T-helper 1 cell (primary cell): ENCODE measurements around the gene SAMM50.
A peak's percentile ranks its signal among the peaks of the same experiment; 100 is the strongest.

Source experiments
- DNase-seq, 5 donors: peaks; one replicate each; pipeline ENCODE4 v3.0.0-alpha.2; 2012 to 2020

SAMM50 gene

DNA sequence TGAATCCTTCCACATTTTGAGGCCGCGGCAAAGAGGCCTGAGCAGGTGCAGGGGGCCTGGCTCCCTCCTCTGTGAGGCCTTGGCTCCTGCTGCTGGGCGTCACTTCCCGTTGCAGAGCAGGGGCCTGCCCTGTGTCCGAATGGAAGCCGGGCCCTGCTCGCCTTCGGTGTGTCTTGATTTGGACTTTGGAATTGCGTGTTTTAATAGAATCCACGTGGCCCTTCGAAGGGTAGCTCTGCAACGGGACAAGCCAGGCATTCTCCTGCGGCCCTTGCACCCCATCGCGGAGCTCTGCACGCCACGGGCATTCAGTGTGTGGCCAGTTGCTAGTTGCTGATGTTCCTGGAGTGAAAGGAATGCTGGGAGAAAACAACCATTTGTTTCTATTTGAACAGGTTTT lies 25.8 kb downstream of the SAMM50 start:
- DNase-seq = no peak

DNA sequence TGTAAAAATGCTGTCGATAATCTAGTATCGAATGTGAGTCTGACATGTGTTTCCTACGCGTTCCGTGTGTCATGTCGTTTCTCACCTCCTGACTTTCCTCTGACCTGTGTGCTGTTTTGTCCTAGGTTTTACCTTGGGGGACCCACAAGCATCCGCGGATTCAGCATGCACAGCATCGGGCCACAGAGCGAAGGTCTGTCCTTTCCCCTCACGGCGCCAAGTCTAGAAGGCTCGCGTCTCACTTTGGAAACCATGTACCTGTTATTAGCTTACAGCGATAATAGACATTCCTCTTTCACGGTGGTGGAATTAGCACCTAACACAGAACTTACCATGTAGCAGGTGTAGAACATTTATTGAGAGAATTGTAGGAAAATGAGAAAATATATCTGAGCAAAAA lies 28.6 kb downstream of the SAMM50 start:
- DNase-seq = no peak

- no peak for DNase-seq
Observed at GRCh38 chr22:43985532-43985931, 30.3 kb downstream of the SAMM50 start.

DNA sequence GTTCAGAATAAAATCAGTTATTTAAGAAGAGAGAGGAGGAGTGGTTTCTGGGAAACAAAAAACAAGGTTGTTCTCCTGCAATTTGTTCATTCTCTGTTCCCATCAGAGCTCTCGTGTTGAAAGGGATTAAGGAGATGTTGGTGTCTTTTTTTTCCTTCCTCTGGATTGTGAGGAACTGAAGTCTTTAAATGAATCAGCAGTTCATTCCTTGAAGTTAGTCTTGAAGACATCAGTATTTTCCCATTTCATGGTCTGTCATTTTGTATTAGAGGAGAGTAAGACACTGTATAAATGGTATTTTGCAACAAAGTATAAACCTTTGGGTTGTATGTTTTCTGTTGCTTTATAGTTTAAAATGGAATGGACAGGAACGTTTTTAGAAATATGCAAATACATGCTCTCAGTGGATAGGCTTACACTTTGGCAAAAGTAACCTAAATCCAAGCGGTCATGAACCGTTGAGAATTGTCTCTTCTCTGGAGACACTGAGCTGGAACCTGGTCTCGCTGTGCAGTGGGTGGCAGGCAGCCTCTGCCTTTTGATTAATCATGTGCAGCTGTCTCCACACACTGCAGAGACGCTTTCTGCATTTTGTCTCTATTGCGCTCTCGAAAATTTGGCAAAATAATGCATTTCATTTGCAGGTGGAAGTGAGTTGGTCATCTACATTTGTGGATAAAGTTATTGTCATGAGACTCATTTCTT lies 33.0 kb downstream of the SAMM50 start:
- no peak for DNase-seq

GRCh38 chr22:43988960-43989359 lies 33.7 kb downstream of the SAMM50 start:
- no peak for DNase-seq

- no peak for DNase-seq
Observed at GRCh38 chr22:43990044-43990443, 34.8 kb downstream of the SAMM50 start.

- DNase-seq = no peak
Observed at GRCh38 chr22:43991316-43992020, 36.2 kb downstream of the SAMM50 start.

- DNase-seq = no peak
Observed at GRCh38 chr22:43992331-43992821, 37.1 kb downstream of the SAMM50 start.

DNA sequence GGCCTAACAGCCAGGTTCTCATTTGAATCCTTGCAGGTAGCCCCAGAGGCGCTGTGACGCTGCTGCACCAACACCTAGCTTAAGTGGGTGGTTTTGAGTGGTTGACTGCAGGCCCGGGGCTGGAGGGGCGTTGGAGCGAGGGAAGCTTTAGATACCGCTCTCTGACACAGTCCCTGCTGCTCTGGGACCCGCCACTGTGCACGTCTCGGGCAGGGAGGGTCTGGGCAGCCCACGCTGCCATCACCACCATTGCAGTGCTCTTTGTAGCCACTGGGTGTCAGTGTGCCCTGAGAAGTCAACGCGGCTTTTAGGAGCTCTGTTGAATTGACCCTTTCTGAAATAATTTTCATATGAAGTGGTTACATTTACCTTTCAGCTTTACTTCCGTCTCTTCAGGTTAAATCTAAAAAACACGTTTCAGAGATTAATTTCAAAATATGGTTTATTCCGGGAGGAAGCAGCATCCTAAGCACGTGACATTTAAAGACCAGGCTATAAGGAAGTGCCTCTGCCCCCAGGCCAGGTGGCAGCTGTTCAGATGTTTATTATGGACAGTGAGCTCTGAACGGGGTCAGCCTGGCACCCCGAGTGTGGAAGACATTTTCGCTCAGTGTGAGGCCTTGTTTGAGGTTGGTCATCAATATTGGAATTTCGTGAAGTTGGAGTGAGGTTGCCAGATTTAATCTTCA lies 38.0 kb downstream of the SAMM50 start:
- peak in 4 of 5 donors; percentile 30 to 55 (median 42) for DNase-seq

- no peak for DNase-seq
Observed at GRCh38 chr22:43994006-43994405, 38.8 kb downstream of the SAMM50 start.

DNA sequence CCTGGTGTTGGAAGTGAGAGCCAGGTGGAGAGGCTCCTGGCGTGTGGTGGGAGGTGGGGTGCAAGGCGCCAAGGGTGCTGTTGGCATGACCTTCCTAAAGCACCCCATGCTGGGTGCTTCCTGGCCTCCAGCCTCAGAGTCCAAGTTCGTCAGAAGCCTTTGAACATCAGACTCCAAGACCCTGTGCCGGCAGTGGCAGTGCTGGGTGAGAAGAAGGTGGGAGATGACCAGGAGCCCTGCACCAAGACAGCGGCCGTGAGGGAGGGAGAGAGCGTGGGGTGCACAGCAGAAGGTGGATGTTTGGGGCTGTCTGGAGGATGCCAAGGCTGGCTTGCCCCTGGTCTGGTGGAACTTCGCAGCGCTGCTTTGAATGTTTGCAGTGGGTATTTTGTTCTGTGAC lies 39.2 kb downstream of the SAMM50 start:
- no peak for DNase-seq

- DNase-seq = no peak
Observed at GRCh38 chr22:43995057-43995685, 39.9 kb downstream of the SAMM50 start.

- no peak for DNase-seq
Observed at GRCh38 chr22:43995798-43996169, 40.5 kb downstream of the SAMM50 start.

- DNase-seq = peak in 4 of 5 donors; percentile 46 to 68 (median 54)
Observed at GRCh38 chr22:43996170-43996980, 41.1 kb downstream of the SAMM50 start.

DNA sequence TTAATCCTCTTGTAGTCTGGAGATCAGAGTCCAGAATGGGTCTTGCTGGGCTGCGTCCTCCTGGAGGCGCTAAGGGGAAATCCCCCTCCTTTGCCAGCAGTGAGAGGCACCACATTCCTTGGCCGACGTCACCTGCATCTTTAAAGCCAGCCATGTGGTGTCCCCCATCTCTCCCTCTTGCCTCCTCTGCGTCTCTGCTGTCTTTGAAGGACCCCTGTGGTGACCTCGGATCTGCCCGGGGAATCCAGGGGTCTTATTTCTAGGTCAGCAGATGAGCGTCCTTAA lies 41.7 kb downstream of the SAMM50 start:
- DNase-seq = no peak

- no peak for DNase-seq
Observed at GRCh38 chr22:43998679-43999264, 43.5 kb downstream of the SAMM50 start.

DNA sequence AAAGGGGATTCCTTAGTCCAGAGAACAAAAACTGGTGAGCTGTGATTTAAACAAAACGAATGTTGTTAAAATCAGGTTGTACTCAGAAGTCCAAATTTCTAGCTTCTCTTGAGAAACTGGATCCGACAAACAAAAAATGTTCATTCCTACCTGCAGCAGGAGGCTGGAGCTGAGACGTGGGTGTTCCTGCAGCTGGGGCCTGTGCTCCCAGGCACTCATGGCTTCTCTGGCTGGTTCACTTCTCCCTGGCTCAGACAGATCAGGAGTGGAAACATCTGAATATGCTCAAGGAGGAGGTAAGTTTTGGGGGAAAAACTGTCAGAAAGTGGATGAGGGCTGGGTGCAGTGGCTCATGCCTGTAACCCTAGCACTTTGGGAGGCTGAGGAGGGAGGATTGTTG lies 44.1 kb downstream of the SAMM50 start:
- no peak for DNase-seq

DNA sequence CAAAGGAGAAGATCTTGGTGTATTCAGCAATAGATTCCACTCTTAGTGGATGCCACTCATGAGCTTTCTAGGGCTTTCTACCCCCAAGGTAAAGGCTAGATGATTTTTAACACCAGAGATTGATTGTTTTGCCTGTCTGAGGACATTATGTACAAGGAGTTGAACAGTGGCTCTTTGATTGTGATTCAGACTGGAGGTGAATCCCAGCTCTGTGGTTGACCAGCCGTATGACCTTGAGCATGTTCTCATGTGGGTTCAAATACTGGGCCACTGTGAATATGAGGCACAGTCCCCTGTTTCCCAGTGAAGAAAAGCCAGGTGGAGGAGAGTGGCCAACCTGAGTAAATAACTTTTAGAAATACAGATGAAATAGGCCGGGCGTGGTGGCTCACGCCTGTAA lies 44.9 kb downstream of the SAMM50 start:
- DNase-seq = no peak

DNA sequence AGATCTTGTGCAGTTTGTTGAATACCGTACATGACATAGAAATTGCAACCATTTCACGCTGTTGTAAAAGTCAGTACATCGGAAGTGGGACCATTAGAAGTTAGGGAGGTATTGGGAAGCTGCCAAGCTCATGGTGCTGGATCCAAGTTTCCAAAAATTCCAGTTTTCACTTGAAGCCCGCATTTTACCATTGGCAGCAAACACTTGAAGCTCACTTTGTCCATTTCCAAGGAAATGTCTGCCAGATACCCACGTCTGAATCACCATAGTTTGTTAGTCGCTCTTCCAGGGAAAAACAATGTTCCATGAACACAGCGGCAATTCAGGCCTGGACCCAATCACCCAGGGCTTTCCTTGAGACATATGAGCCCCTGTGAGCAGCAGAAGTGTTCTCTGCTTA lies 46.3 kb downstream of the SAMM50 start:
- no peak for DNase-seq

- no peak for DNase-seq
Observed at GRCh38 chr22:44002324-44002723, 47.1 kb downstream of the SAMM50 start.

DNA sequence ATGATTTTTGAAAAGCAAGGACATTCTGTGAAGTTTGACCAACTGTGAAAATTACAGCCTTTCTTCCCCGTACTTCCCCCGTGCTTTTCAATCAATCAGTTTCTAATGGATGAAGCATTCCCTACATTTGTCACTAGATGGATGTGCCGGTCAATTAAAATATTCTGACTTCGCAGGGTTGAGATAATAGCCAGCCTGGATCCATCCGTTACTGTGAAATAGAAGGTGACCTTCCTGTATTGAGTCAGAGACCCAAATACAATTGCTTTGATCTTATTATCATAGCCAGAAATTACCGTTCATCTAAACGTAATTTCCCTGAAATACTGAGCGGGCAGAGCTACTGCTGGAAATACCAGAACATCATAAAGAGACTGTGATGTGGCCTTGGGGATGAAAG lies 47.8 kb downstream of the SAMM50 start:
- DNase-seq = no peak

DNA sequence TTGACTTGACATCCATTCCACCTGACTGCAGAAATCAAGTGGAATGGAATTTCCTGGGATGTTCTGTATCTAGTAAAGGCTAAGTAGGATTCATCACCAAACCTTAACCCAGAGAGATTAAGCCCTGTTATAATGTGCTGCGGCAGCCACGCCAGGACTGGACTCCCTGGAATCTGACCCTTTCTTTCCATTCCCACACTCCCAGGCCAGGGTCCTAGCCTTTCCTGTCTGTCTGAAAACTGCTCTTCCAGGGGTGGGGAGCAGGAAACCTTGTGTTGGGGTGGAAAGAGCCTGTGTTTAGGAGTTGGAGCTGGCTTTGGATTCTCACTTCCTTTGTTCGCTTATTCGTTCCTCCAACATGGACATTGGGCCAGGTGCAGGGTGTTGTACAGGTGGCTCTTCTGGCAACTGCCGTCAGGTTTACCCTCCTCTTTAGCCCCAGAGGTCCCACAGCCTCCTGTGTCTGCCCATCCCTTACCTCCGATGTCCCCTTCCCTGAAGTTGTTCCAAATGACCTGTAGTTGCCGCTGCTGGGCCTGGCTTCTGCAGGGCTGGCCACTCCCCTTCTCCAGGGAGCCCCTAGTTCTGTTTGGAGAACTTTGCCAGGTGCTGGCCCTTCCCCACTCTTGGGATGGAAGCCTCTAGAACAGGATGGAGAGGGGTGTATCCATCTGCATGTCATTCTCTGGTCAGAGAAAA lies 48.3 kb downstream of the SAMM50 start:
- no peak for DNase-seq
